ENCODE measurements around the gene COX19. TPM values are rescaled to one million over a fixed set of nuclear protein-coding genes. Genes with fewer than 3 reads are reported as not detected.

The COX19 gene
- total RNA-seq, 4 donors from 2014 or later, result 4.7 to 6.5 (median 5.2) TPM

DNA sequence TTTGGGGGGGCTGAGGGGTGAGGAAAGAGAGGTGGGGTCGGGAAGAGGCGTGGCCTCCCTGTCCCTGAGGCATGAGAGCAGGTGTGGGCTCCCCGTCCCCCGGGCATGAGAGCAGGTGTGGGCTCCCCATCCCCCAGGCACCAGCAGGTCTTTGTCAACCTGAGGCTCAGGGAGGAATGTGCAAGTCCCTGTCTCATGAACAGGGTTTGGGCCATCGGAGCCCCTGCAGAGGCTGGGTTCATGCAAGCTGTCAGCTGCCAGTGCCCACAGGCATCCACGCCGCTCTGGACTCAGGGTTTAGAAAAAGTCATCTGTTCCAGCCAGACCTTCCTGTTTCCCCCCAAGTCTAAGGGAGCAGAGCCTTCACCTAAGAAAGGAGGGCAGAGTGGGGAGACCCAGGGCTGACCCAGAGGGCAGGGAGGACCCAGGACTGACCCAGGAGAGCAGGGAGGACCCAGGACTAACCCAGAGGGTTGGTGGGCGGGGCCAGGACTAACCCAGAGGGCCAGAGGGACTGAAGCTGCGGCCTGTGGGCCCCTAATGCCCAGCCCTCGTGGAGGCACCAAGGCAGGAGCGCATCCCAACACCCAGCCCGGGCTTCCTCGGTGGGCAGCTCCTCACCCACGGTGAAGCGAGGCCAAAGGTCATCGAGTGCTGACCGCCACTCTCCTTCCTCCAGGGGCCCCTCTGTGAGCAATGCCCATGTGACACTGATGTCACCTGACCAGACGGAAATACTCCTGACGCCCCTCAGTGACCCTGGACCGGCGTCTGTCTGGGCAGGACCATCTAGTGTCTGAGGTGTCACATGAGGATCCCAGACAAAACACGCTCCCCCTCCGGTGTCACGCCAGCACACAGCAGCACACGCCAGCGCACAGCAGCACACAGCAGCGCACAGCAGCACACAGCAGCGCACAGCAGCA is 40.1 kb upstream of the COX19 start:
- no peak for DNase-seq
- peaks cover 0 to 5% of the 10 kb centered on the region in 2 donors for H3K4me1 ChIP-seq
- TF ChIP-seq POLR2A (IDR thresholded peaks at IDR 0.05), result no peak
- TF ChIP-seq, protein P1, sequence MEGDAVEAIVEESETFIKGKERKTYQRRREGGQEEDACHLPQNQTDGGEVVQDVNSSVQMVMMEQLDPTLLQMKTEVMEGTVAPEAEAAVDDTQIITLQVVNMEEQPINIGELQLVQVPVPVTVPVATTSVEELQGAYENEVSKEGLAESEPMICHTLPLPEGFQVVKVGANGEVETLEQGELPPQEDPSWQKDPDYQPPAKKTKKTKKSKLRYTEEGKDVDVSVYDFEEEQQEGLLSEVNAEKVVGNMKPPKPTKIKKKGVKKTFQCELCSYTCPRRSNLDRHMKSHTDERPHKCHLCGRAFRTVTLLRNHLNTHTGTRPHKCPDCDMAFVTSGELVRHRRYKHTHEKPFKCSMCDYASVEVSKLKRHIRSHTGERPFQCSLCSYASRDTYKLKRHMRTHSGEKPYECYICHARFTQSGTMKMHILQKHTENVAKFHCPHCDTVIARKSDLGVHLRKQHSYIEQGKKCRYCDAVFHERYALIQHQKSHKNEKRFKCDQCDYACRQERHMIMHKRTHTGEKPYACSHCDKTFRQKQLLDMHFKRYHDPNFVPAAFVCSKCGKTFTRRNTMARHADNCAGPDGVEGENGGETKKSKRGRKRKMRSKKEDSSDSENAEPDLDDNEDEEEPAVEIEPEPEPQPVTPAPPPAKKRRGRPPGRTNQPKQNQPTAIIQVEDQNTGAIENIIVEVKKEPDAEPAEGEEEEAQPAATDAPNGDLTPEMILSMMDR (IDR thresholded peaks at IDR 0.05 in 4 of 5, conservative IDR thresholded peaks at IDR 0.05 in 1 of 5), result no peak
- no peak for ATAC-seq
- in situ Hi-C loops (cut with MboI; ENCODE audit: low sequenced_read_pairs in 4 of 4), result no loop called here
- H3K4me3 ChIP-seq, result no peak overlapping the region
- no peak overlapping the region for H3K27ac ChIP-seq
- intact Hi-C loops (cut with DNase I; ENCODE audit: low total_unique reads), result no loop called here
- H3K36me3 ChIP-seq, result no peaks in the 10 kb centered on the region
- H3K9me3 ChIP-seq, result no peaks in the 10 kb centered on the region
- H3K27me3 ChIP-seq, result no peaks in the 10 kb centered on the region

DNA sequence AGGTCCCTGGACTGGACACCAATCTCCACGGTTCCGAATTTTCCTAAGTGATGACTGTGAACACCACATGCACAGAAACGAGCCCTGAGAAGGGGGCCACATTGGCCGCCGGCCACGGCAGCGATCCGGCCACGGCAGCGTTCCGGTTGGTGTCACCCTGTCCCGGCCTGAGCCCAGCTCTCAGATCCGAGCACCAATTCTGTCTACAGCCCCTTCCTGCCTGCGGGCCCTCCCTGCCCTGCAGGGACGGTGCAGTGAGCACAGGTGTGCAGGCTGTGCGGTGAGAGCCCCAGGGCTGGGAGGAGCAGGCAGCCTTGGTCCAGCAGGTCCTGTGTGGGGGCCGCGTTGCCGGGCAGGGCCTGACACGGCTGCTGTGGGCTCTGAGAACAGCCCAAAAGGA is 39.3 kb upstream of the COX19 start:
- Histone ChIP-seq H3K4me3 (no peak overlapping the region), H3K4me1 (no peaks in the 10 kb centered on the region), H3K27ac (no peak overlapping the region), H3K36me3 (peaks cover 0 to 1% of the 10 kb centered on the region in 2 donors), H3K27me3 (no peaks in the 10 kb centered on the region), H3K9me3 (no peaks in the 10 kb centered on the region)
- TF ChIP-seq POLR2A (IDR thresholded peaks at IDR 0.05), result no peak
- TF ChIP-seq, protein P1 (IDR thresholded peaks at IDR 0.05 in 4 of 5, conservative IDR thresholded peaks at IDR 0.05 in 1 of 5), result no peak
- intact Hi-C loops (cut with DNase I; ENCODE audit: low total_unique reads) (no loop called here), in situ Hi-C loops (cut with MboI; ENCODE audit: low sequenced_read_pairs in 4 of 4) (no loop called here)
- ATAC-seq (no peak), DNase-seq (no peak)

DNA sequence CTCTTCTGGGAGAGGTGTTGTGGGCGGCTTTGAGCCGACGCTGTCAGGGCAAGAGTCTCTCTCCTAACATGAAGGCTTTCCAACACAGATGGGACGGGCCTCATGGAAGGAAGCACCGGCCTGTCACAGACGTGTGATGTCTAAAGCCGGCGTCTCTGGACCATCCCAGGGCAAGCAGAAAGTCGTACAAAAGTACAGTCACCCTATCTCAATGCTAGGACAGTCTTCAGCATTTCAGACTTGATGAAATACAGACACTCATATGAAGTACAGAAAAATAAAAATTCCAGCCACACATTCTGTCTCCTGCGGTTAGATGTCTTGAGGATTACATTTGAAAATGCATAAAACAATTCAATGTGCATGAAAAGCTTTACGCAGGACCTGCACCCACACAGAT is 38.2 kb upstream of the COX19 start:
- H3K27ac ChIP-seq, result no peak overlapping the region
- in situ Hi-C loops (cut with MboI; ENCODE audit: low sequenced_read_pairs in 4 of 4) (no loop called here), intact Hi-C loops (cut with DNase I; ENCODE audit: low total_unique reads) (no loop called here)
- H3K36me3 ChIP-seq, result peaks cover 0 to 10% of the 10 kb centered on the region in 2 donors
- H3K9me3 ChIP-seq, result no peaks in the 10 kb centered on the region
- no peak overlapping the region for H3K4me3 ChIP-seq
- no peaks in the 10 kb centered on the region for H3K4me1 ChIP-seq
- no peak for TF ChIP-seq POLR2A (IDR thresholded peaks at IDR 0.05)
- TF ChIP-seq, protein P1 (IDR thresholded peaks at IDR 0.05 in 4 of 5, conservative IDR thresholded peaks at IDR 0.05 in 1 of 5), result no peak
- DNase-seq (no peak), ATAC-seq (no peak)
- no peaks in the 10 kb centered on the region for H3K27me3 ChIP-seq

DNA sequence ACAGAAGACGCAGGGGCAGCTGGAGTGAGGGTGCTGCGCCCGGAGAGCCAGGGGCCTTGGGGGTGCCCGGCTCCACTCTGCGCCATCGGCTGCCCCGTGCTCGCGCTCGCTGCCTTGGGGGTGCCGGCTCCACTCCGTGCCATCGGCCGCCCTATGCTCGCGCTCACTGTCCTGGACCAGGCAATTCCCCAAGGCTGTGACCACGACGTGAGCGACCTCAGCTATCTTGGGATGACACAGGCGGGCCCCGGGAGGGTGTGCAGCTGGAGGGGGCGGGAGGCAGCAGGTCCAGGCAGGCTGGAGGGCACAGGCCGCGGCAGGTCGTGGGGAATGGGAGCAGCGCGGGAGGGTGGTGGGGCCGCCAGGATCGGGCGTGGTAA is 37.4 kb upstream of the COX19 start:
- H3K27me3 ChIP-seq, result no peaks in the 10 kb centered on the region
- peaks cover 0 to 10% of the 10 kb centered on the region in 2 donors for H3K36me3 ChIP-seq
- TF ChIP-seq, protein P1 (IDR thresholded peaks at IDR 0.05 in 4 of 5, conservative IDR thresholded peaks at IDR 0.05 in 1 of 5), result no peak
- TF ChIP-seq POLR2A (IDR thresholded peaks at IDR 0.05), result no peak
- DNase-seq (no peak), ATAC-seq (no peak)
- H3K4me3 ChIP-seq, result no peak overlapping the region
- H3K27ac ChIP-seq, result no peak overlapping the region
- in situ Hi-C loops (cut with MboI; ENCODE audit: low sequenced_read_pairs in 4 of 4), result no loop called here
- intact Hi-C loops (cut with DNase I; ENCODE audit: low total_unique reads), result no loop called here
- no peaks in the 10 kb centered on the region for H3K4me1 ChIP-seq
- no peaks in the 10 kb centered on the region for H3K9me3 ChIP-seq

Data from gastrocnemius medialis (tissue), 4 donors.